Activated CD4-positive, alpha-beta T cell treated with anti-CD3 and anti-CD28 coated beads, Interleukin-10, Interleukin-2, amounts not matched to agents 100 ng/mL and 50 ng/mL, durations not matched to agents 16 hours and 8 hours (primary cell): ENCODE data around the gene ST3GAL3.

Experiments
- DNase-seq: peaks from one replicate; pipeline ENCODE4 v3.0.0-alpha.2; 2020

ST3GAL3 gene

GRCh38 chr1:43707190-43708001, at the start of gene ST3GAL3:
Gene ST3GAL3 (plus strand): TSS chr1:43707536. CDS start chr1:43736263, 28,727 bp downstream.
- DNase-seq, result peak; percentile 96

- no peak for DNase-seq
Observed at GRCh38 chr1:43659212-43660166, 47.8 kb upstream of the ST3GAL3 start.

- no peak for DNase-seq
Observed at GRCh38 chr1:43660355-43660754, 47.0 kb upstream of the ST3GAL3 start.

GRCh38 chr1:43664369-43664768, 43.0 kb upstream of the ST3GAL3 start:
- DNase-seq, result no peak

- no peak for DNase-seq
Observed at GRCh38 chr1:43666608-43667007, 40.7 kb upstream of the ST3GAL3 start.

- DNase-seq, result no peak
Observed at GRCh38 chr1:43668956-43669355, 38.4 kb upstream of the ST3GAL3 start.

GRCh38 chr1:43669878-43670277, 37.5 kb upstream of the ST3GAL3 start:
- DNase-seq, result no peak

- no peak for DNase-seq
Observed at GRCh38 chr1:43671193-43671592, 36.1 kb upstream of the ST3GAL3 start.

- DNase-seq, result no peak
Observed at GRCh38 chr1:43671626-43672330, 35.6 kb upstream of the ST3GAL3 start.

GRCh38 chr1:43673261-43673660, 34.1 kb upstream of the ST3GAL3 start:
- DNase-seq, result no peak

GRCh38 chr1:43678940-43679339, 28.4 kb upstream of the ST3GAL3 start:
- no peak for DNase-seq

GRCh38 chr1:43683560-43683959, 23.8 kb upstream of the ST3GAL3 start:
- DNase-seq, result no peak

GRCh38 chr1:43686801-43687200, 20.5 kb upstream of the ST3GAL3 start:
- DNase-seq, result no peak

GRCh38 chr1:43687301-43688108, 19.8 kb upstream of the ST3GAL3 start:
- no peak for DNase-seq

- DNase-seq, result no peak
Observed at GRCh38 chr1:43688109-43688387, 19.3 kb upstream of the ST3GAL3 start.

- no peak for DNase-seq
Observed at GRCh38 chr1:43688594-43689000, 18.7 kb upstream of the ST3GAL3 start.

GRCh38 chr1:43689289-43689688, 18.0 kb upstream of the ST3GAL3 start:
- DNase-seq, result no peak

- no peak for DNase-seq
Observed at GRCh38 chr1:43691871-43692815, 15.2 kb upstream of the ST3GAL3 start.

GRCh38 chr1:43693371-43693770, 14.0 kb upstream of the ST3GAL3 start:
- DNase-seq, result no peak

GRCh38 chr1:43699281-43699680, 8.1 kb upstream of the ST3GAL3 start:
- no peak for DNase-seq

- no peak for DNase-seq
Observed at GRCh38 chr1:43703836-43704235, 3.5 kb upstream of the ST3GAL3 start.
